ENCODE measurements around the gene SLC45A2.

GRCh38 chr5:34001241-34001841 lies 16.8 kb upstream of the SLC45A2 start:
- no peak for TF ChIP-seq ZNF565 (CRISPR knock-in tag; conservative IDR thresholded peaks at IDR 0.05; ENCODE audit: low read depth)
- TF ChIP-seq BACH2 (CRISPR knock-in tag; IDR thresholded peaks at IDR 0.05; ENCODE audit: borderline replicate concordance), result no peak
- no peak for TF ChIP-seq PATZ1 (CRISPR knock-in tag; IDR thresholded peaks at IDR 0.05; ENCODE audit: borderline replicate concordance)
- no peak for TF ChIP-seq PPARA (CRISPR knock-in tag; IDR thresholded peaks at IDR 0.05; ENCODE audit: borderline replicate concordance)

All from SK-N-SH treated with all-trans-retinoic acid at 6 μM for 48 hours (cell line).